HFFc6 (cell line): ENCODE data around the gene ELFN1. TPM values are rescaled to one million over a fixed set of nuclear protein-coding genes. Genes with fewer than 3 reads are reported as not detected.

ENCODE experiments used
- DNase-seq: peaks from one replicate; pipeline ENCODE4 v3.0.0-alpha.2; 2018
- H3K27ac Mint-ChIP-seq: 2 replicates; pipeline ENCODE4 v1.8.0; 2020; ENCODE audit warnings: mild to moderate bottlenecking, mixed read lengths
- H3K27me3 Mint-ChIP-seq: 2 replicates; pipeline ENCODE4 v1.8.0; 2021; ENCODE audit warnings: mild to moderate bottlenecking, moderate library complexity, mixed read lengths; ENCODE audit not compliant: insufficient read depth
- H3K36me3 Mint-ChIP-seq: 2 replicates; pipeline ENCODE4 v1.8.0; 2021; ENCODE audit warnings: low read depth, mixed read lengths
- H3K4me1 Mint-ChIP-seq: 2 replicates; pipeline ENCODE4 v1.8.0; 2020; ENCODE audit warnings: low read depth, mixed read lengths
- H3K4me3 Mint-ChIP-seq: 2 replicates; pipeline ENCODE4 v1.8.0; 2020; ENCODE audit warnings: mild to moderate bottlenecking, moderate library complexity, mixed read lengths
- H3K9me3 Mint-ChIP-seq: 2 replicates; pipeline ENCODE4 v1.8.0; 2020; ENCODE audit warnings: mild to moderate bottlenecking, mixed read lengths
- total RNA-seq, 6 experiments: library from RNA; stranded (reverse); fragmentation: NEBNext Ultra II Directional; extraction: Animal tissue kit (Norgen Biotek cat#: 25700); gene quantifications; 2 replicates in 1 of 6; 3 replicates in 5 of 6; pipeline ENCODE4 v1.2.3, GENCODE V29; 2021
- TF ChIP-seq, protein P1 (sequence below): fragments of 200-600 bp; sonication (generic); IDR thresholded peaks from 2 replicates; pipeline ENCODE4 v1.5.0; 2021; ENCODE audit warnings: antibody characterized with exemption, mild to moderate bottlenecking

The ELFN1 gene
- total RNA-seq, 6 experiments from 2014 or later: 1.5 to 4.2 (median 1.6) TPM

DNA sequence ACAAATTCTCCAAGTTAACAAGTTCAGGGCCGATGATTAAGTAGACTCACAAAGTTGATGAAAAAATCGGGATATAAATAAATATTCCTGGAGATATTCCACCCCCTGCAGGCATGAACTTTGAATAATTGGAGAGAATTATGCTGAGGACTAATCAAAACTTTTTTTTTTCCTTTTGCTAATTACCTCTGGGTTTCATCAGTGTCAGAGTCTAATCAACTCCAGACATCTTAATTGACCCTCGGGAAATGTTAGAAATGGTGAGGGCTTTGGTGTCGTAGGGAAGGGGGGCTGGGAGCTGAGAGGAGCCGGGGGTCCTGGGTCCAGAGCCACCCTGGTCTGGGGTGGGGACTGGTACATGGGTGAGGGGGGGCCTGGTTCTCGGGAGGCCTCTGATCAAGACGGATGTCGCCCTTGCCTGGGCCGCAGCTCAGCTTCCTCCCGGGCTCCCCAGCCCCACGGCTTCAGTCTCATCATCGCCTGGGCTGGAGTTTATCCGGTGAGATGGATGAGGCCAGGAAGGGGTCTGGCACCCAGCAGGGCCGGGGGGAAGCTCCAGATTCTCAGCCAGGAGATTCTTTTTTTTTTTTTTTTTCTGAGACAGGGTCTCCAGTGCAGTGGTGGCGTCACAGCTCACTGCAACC lies 30.4 kb upstream of the ELFN1 start:
- no peak overlapping the region for H3K4me3 Mint-ChIP-seq
- peaks cover 21% of the 10 kb centered on the region for H3K9me3 Mint-ChIP-seq
- H3K27ac Mint-ChIP-seq: no peak overlapping the region
- peaks cover 12% of the 10 kb centered on the region for H3K27me3 Mint-ChIP-seq
- DNase-seq: no peak
- H3K4me1 Mint-ChIP-seq: no peaks in the 10 kb centered on the region
- TF ChIP-seq, protein P1, sequence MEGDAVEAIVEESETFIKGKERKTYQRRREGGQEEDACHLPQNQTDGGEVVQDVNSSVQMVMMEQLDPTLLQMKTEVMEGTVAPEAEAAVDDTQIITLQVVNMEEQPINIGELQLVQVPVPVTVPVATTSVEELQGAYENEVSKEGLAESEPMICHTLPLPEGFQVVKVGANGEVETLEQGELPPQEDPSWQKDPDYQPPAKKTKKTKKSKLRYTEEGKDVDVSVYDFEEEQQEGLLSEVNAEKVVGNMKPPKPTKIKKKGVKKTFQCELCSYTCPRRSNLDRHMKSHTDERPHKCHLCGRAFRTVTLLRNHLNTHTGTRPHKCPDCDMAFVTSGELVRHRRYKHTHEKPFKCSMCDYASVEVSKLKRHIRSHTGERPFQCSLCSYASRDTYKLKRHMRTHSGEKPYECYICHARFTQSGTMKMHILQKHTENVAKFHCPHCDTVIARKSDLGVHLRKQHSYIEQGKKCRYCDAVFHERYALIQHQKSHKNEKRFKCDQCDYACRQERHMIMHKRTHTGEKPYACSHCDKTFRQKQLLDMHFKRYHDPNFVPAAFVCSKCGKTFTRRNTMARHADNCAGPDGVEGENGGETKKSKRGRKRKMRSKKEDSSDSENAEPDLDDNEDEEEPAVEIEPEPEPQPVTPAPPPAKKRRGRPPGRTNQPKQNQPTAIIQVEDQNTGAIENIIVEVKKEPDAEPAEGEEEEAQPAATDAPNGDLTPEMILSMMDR: no peak
- H3K36me3 Mint-ChIP-seq: peaks cover 4% of the 10 kb centered on the region; the same call in 1 of the 2 replicates

DNA sequence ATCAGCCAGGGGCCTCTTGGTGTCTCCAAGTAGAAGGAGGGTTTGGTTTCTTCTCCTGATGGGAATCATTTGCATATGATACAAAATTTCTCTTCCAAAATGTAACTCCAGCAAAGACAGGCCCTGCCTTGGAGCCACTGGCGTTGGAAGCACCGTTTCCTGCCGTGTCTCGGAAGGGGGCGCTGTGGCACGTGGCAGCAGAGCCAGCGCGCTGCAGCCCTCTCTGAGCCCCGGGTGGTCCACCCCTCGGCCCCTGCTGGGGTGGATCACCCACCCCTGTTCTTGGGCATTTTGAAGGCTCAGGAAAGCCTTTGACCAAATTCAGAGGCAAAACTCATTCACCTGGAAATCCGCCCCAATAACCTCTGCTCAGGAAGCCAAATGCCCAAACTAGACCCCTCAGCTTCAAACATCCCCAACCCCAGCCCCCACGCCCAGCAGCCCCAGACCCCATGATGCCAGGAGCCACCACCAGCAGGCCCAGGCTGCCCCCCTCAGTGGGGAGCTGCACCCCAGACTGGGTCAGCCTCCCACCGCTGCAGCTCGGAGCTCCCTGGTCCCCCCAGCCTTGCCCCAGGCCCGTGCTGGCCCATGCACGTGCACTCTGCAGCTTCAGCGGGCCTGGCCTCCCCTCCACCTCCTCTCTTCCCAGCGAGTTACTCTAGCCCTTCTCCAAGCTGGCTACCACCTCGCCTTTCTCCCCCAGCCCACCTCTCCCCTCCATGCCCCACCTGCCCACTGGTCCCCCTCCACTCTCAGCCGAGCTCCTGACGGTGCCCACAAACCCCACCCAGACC lies 29.5 kb upstream of the ELFN1 start:
- Mint-ChIP-seq H3K27me3 (peaks cover 8% of the 10 kb centered on the region), H3K4me1 (no peaks in the 10 kb centered on the region), H3K36me3 (peaks cover 4% of the 10 kb centered on the region; the same call in 1 of the 2 replicates), H3K9me3 (peaks cover 17% of the 10 kb centered on the region), H3K27ac (no peak overlapping the region), H3K4me3 (no peak overlapping the region)
- TF ChIP-seq, protein P1: peak; percentile 41
- DNase-seq: no peak

DNA sequence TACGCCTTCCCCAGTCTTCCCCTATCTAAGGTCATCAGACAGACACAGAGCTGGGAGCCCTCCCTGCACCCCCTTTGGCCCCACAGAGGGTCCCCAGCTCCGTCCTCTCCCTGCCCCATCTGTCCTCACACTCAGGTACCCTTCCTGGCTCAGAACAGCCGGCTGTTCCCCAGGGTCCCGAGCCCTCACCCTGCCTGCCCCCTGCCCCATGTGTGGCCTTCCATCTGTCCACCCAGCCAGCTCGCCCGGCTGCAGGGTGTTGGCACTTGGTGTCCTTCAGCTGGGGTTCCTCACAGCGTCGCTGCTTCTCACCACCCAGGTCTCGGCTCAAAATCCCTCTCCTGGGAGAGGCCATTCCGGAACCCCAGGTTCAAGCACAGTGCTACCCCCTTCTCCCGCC lies 28.9 kb upstream of the ELFN1 start:
- Mint-ChIP-seq H3K4me3 (no peak overlapping the region), H3K36me3 (peaks cover 4% of the 10 kb centered on the region; the same call in 1 of the 2 replicates), H3K27me3 (peaks cover 6% of the 10 kb centered on the region), H3K9me3 (peaks cover 12% of the 10 kb centered on the region), H3K4me1 (no peaks in the 10 kb centered on the region), H3K27ac (no peak overlapping the region)
- no peak for DNase-seq
- TF ChIP-seq, protein P1: no peak

DNA sequence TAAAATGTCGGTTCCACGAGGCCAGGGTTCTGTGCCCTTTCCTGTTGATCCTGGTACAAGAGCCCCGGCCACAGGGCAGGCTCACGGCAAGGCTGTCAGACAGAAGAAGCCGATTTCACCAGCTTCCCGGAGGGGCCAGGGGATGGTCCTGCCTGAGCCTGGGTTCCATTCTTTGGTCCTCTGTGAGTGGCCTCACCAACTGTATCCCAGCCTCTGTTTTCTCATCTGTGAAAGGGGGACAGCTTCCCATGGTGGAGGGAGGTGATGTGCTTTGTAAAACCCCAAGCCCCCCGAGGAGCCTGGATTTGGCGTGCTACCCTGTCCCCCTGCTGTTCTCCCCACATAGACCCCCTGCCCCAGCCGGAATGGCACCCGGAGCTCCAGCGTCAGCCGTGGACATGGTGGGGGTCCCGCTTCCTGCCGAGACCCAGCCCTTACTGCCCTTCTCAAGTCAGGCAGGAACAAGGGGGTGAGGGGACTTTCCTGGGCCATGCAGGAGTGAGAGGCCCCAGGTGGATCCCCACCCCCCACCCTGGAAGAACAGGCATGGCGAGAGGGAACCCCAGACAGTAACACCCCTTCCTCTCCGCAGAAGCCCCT lies 28.3 kb upstream of the ELFN1 start:
- H3K4me3 Mint-ChIP-seq: no peak overlapping the region
- H3K27me3 Mint-ChIP-seq: peaks cover 11% of the 10 kb centered on the region
- peaks cover 4% of the 10 kb centered on the region; the same call in 1 of the 2 replicates for H3K36me3 Mint-ChIP-seq
- no peak for DNase-seq
- TF ChIP-seq, protein P1: no peak
- H3K9me3 Mint-ChIP-seq: peaks cover 7% of the 10 kb centered on the region
- no peaks in the 10 kb centered on the region for H3K4me1 Mint-ChIP-seq
- H3K27ac Mint-ChIP-seq: no peak overlapping the region

DNA sequence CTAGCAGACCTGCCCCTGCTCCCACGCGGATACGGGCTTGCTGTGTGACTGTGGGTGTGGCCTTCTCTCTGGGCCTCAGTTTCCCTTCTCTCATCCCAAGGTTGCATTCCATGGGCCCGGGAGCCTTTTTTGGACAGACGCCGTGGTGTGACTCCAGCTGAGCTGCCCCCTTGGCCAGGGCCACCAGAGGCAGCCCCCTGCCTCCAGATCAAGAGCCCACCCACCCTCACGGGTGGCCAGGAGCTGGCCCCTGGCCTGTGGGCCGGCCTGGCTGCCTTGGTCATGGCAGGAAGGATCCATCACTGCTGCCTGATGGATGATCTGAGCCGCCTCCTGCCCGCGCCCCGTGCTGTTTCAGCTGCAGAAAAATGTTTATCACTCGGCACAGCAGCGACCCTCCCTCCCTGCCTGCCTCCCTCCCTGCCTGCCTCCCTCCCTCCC lies 27.8 kb upstream of the ELFN1 start:
- TF ChIP-seq, protein P1: no peak
- Mint-ChIP-seq H3K36me3 (peaks cover under 1% of the 10 kb centered on the region; the same call in 1 of the 2 replicates), H3K27ac (no peak overlapping the region), H3K9me3 (peaks cover 1% of the 10 kb centered on the region), H3K4me1 (no peaks in the 10 kb centered on the region), H3K4me3 (no peak overlapping the region), H3K27me3 (peaks cover 17% of the 10 kb centered on the region)
- no peak for DNase-seq
